ENCODE results near the gene ZNF121. TPM values are rescaled to one million over a fixed set of nuclear protein-coding genes. Genes with fewer than 3 reads are reported as not detected.
"Not testable (repeated sequence)": the region's sequence is repeated elsewhere in the genome, so short reads cannot be mapped to it uniquely, and the experiment has no call there.

Gene ZNF121
- total RNA-seq, 1 donor from 2014 or later = 26.6 TPM

DNA sequence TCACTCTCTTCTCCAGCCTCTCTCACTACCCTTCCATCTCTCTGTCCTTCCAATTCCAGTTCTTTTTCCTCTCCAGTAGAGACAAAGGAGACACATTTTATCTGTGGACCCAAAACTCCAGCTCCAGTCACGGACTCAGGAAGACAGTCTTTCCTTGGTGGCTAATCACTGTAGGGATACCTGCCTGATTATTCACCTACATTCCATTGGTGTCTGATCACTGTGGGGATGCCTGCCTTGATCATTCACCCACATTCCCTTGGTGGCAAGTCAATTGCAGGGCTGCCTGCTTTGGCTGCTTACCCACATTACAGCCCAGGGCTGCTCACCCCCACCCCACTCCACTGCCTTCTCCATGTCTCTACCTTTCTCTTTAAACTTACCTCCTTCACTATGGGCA, 44.4 kb downstream of the ZNF121 start:
- not testable (repeated sequence) for H3K4me1 ChIP-seq (ENCODE audit: control insufficient read depth in 3 of 3, insufficient read depth in 3 of 3, low read length in 3 of 3); H3K27me3 ChIP-seq (ENCODE audit: control insufficient read depth in 3 of 3, insufficient read depth in 3 of 3, low read length in 3 of 3); H3K9me3 ChIP-seq (ENCODE audit: control insufficient read depth in 3 of 3, low read length in 3 of 3); H3K27ac ChIP-seq (ENCODE audit: low read depth, low read length); H3K9ac ChIP-seq (ENCODE audit: low read depth in 1 of 3, low read length in 3 of 3); H3K4me3 ChIP-seq (ENCODE audit: low read length in 3 of 3)
- peaks cover 13 to 14% (median 14%) of the 10 kb centered on the region in 3 donors for H3K36me3 ChIP-seq (ENCODE audit: control insufficient read depth in 3 of 3, insufficient read depth in 3 of 3, low read length in 3 of 3)

DNA sequence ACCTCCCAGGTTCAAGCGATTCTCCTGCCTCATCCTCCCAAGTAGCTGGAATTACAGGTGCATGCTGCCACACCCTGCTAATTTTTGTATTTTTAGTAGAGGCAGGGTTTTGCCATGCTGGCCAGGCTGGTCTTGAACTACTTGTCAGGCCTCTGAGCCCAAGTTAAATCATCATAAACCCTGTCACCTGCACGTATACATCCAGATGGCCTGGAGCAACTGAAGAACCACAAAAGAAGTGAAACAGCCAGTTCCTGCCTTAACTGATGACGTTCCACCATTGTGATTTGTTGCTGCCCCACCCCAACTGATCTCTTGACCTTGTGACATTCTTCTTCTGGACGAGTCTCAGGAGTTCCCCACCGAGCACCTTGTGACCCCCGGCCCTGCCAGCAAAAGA, 45.1 kb downstream of the ZNF121 start:
- Histone ChIP-seq H3K9ac (ENCODE audit: low read depth in 1 of 3, low read length in 3 of 3) (peak overlapping the region in 1 of 3 donors; percentile 98), H3K36me3 (ENCODE audit: control insufficient read depth in 3 of 3, insufficient read depth in 3 of 3, low read length in 3 of 3) (peaks cover 20 to 22% (median 21%) of the 10 kb centered on the region in 3 donors), H3K27ac (ENCODE audit: low read depth, low read length) (peak overlapping the region; percentile 96), H3K4me3 (ENCODE audit: low read length in 3 of 3) (peak overlapping the region; percentile 86 to 93 (median 88))
- not testable (repeated sequence) for H3K9me3 ChIP-seq (ENCODE audit: control insufficient read depth in 3 of 3, low read length in 3 of 3); H3K27me3 ChIP-seq (ENCODE audit: control insufficient read depth in 3 of 3, insufficient read depth in 3 of 3, low read length in 3 of 3); H3K4me1 ChIP-seq (ENCODE audit: control insufficient read depth in 3 of 3, insufficient read depth in 3 of 3, low read length in 3 of 3)

DNA sequence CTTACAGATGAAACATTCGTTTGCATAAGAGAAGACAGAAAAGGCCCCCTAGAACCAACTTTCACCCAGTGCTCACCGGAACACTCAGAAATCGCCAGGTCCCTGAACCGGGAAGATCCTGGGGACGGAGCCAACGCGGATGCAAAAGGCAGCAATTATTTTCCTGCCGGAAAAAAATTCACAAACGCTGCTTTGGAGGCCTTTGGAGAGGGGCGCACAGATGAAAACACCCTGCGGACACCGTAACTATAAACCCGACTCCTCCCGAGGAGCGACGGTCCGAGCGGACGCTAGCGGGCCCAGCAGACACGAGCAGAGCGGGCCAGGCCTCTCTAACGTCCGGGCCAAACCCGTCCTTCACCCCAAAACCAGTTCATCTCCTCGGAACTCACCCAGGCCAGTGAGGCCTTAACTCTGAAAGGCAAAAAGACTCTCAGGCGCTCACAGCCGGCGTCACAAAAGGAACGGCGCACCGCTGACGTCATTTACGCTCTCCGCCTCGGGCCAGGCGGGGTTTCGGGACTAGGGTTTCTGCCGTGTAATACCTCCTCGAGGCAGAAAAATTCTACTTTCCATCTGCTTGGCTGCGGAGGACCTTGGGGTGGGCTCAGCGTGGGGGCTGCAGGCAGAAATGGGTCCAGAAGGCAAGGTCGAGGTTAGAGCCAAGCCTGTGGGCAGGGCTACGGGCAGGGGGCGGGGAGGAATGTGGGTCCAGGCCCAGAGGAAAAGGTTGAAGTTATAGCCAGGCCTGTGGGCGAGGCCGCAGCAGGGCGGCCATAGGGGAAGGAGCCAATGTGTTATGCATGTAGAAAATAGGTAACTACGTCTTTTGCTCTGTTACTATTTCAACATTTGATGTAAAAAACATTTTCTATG, 45.9 kb downstream of the ZNF121 start, which contains the start of gene ZNF426:
ZNF426 (minus strand) TSS at position 463 of the 876 bp plus-strand sequence. CDS start 2,413 bp downstream, outside the sequence.
- H3K27me3 ChIP-seq (ENCODE audit: control insufficient read depth in 3 of 3, insufficient read depth in 3 of 3, low read length in 3 of 3) = no peaks in the 10 kb centered on the region
- H3K4me3 ChIP-seq (ENCODE audit: low read length in 3 of 3) = peak within 1 kb of the TSS; percentile 86 to 93 (median 88)
- H3K9me3 ChIP-seq (ENCODE audit: control insufficient read depth in 3 of 3, low read length in 3 of 3) = peaks cover 6 to 11% (median 6%) of the 10 kb centered on the region in 3 donors
- peak within 1 kb of the TSS; percentile 91 to 99 (median 98) for H3K9ac ChIP-seq (ENCODE audit: low read depth in 1 of 3, low read length in 3 of 3)
- peak within 1 kb of the TSS; percentile 96 for H3K27ac ChIP-seq (ENCODE audit: low read depth, low read length)
- peaks cover 28 to 29% (median 29%) of the 10 kb centered on the region in 3 donors for H3K36me3 ChIP-seq (ENCODE audit: control insufficient read depth in 3 of 3, insufficient read depth in 3 of 3, low read length in 3 of 3)
- peaks cover 0 to 3% (median 0%) of the 10 kb centered on the region in 3 donors for H3K4me1 ChIP-seq (ENCODE audit: control insufficient read depth in 3 of 3, insufficient read depth in 3 of 3, low read length in 3 of 3)

DNA sequence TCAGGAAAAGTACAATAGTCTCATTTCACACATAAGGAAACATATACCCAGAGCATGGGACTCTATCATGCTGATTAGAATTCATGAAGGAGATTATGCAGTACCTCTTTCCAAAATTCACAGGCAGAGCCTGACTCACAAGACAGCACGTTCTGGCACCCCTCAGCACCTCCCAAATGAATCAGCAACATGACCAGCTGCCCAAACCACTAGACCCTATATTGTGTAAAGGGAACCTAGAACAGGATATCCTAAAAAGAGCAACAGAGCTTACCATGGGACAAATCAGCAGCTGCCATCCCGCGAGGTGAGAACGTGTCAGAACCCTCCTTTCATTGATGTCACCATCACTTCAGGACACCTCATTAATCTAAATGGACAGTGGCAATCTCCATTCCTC, 48.4 kb downstream of the ZNF121 start:
- H3K4me3 ChIP-seq (ENCODE audit: low read length in 3 of 3) = no peak overlapping the region
- no peaks in the 10 kb centered on the region for H3K27me3 ChIP-seq (ENCODE audit: control insufficient read depth in 3 of 3, insufficient read depth in 3 of 3, low read length in 3 of 3)
- no peak overlapping the region for H3K27ac ChIP-seq (ENCODE audit: low read depth, low read length)
- peaks cover 49 to 53% (median 53%) of the 10 kb centered on the region in 3 donors for H3K36me3 ChIP-seq (ENCODE audit: control insufficient read depth in 3 of 3, insufficient read depth in 3 of 3, low read length in 3 of 3)
- peaks cover 0 to 3% (median 0%) of the 10 kb centered on the region in 3 donors for H3K4me1 ChIP-seq (ENCODE audit: control insufficient read depth in 3 of 3, insufficient read depth in 3 of 3, low read length in 3 of 3)
- H3K9ac ChIP-seq (ENCODE audit: low read depth in 1 of 3, low read length in 3 of 3) = no peak overlapping the region
- peaks cover 8 to 23% (median 18%) of the 10 kb centered on the region in 3 donors for H3K9me3 ChIP-seq (ENCODE audit: control insufficient read depth in 3 of 3, low read length in 3 of 3)

DNA sequence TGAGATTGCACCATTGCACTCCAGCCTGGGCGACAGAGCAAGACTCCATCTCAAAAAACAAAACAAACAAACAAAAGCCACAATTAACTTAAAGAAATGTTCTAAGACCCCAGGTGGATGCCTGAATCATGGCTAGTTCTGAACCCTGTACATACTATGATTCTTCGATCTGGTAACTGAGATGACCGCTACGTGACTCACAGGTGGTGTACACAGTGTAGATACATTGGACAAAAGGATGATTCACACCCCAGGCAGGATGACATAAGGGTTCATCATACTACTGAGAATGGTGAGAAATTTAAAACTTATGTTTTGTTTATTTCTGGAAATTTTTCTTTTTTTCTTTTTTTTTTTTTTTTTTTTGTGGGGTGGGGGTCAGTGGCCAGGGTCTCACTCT, 52.4 kb downstream of the ZNF121 start:
- H3K27ac ChIP-seq (ENCODE audit: low read depth, low read length) = no peak overlapping the region
- peaks cover 87 to 92% (median 91%) of the 10 kb centered on the region in 3 donors for H3K36me3 ChIP-seq (ENCODE audit: control insufficient read depth in 3 of 3, insufficient read depth in 3 of 3, low read length in 3 of 3)
- H3K4me3 ChIP-seq (ENCODE audit: low read length in 3 of 3) = peak overlapping the region in 1 of 3 donors; percentile 29
- H3K9ac ChIP-seq (ENCODE audit: low read depth in 1 of 3, low read length in 3 of 3) = no peak overlapping the region
- H3K4me1 ChIP-seq (ENCODE audit: control insufficient read depth in 3 of 3, insufficient read depth in 3 of 3, low read length in 3 of 3) = no peaks in the 10 kb centered on the region
- peaks cover 36 to 58% (median 48%) of the 10 kb centered on the region in 3 donors for H3K9me3 ChIP-seq (ENCODE audit: control insufficient read depth in 3 of 3, low read length in 3 of 3)
- H3K27me3 ChIP-seq (ENCODE audit: control insufficient read depth in 3 of 3, insufficient read depth in 3 of 3, low read length in 3 of 3) = no peaks in the 10 kb centered on the region

DNA sequence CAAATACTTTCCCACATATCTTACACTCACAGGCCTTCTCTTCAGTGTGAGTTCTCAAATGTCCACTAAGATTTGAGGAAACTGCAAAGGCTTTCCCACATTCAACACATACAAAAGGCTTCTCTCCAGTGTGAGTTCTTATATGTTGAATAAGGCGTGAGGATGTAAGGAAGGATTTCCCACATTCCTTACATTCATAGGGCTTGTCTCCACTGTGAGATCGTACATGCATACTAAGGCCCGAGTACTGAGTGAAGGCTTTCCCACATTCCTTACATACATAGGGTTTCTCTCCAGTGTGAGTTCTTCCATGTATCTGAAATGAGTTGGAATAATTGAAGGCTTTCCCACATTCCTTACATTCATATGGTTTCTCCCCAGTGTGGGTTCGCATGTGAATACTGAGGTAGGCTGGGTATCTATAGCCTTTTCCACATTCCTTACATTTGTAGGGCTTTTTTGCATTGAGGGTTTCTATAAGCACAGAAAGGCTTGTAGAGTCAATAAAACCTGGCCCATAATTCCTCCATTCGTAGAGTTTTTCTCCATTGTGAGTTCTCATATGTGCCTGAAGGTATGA, 55.5 kb downstream of the ZNF121 start:
- H3K4me3 ChIP-seq (ENCODE audit: low read length in 3 of 3) = peak overlapping the region; percentile 7 to 56 (median 32)
- no peaks in the 10 kb centered on the region for H3K4me1 ChIP-seq (ENCODE audit: control insufficient read depth in 3 of 3, insufficient read depth in 3 of 3, low read length in 3 of 3)
- peaks cover 80 to 86% (median 80%) of the 10 kb centered on the region in 3 donors for H3K36me3 ChIP-seq (ENCODE audit: control insufficient read depth in 3 of 3, insufficient read depth in 3 of 3, low read length in 3 of 3)
- H3K27ac ChIP-seq (ENCODE audit: low read depth, low read length) = no peak overlapping the region
- H3K9me3 ChIP-seq (ENCODE audit: control insufficient read depth in 3 of 3, low read length in 3 of 3) = peaks cover 52 to 67% (median 57%) of the 10 kb centered on the region in 3 donors
- H3K9ac ChIP-seq (ENCODE audit: low read depth in 1 of 3, low read length in 3 of 3) = no peak overlapping the region
- no peaks in the 10 kb centered on the region for H3K27me3 ChIP-seq (ENCODE audit: control insufficient read depth in 3 of 3, insufficient read depth in 3 of 3, low read length in 3 of 3)

DNA sequence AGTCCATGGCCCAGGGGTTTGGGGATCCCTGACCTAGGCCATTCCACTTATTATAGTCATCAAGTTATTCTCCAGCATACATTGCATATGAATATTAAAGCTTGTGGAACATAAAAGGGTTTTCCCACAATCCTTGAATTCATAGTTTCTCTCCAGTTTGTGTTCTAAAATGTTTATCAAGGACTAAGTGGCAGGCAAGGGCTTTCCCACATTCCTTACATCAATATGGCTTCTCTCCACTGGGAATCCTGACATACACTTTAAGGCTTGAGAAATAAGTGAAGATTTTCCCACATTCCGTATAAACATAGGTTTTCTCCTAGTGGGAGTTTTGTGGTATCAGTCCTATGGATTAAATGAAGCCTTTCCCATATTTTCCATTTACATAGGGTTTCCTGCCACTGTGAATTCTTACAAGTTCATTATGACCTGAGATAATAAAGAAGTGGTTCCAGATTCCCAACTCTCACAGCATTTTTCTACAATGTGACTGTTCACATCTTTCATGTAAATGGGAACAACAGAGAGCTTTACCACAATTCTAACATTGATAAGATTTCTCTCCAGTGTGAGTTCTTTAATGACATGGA, 60.3 kb downstream of the ZNF121 start:
- no peak overlapping the region for H3K27ac ChIP-seq (ENCODE audit: low read depth, low read length)
- peak overlapping the region in 2 of 3 donors; percentile 32 to 38 for H3K4me3 ChIP-seq (ENCODE audit: low read length in 3 of 3)
- no peak overlapping the region for H3K9ac ChIP-seq (ENCODE audit: low read depth in 1 of 3, low read length in 3 of 3)
- no peaks in the 10 kb centered on the region for H3K4me1 ChIP-seq (ENCODE audit: control insufficient read depth in 3 of 3, insufficient read depth in 3 of 3, low read length in 3 of 3)
- H3K36me3 ChIP-seq (ENCODE audit: control insufficient read depth in 3 of 3, insufficient read depth in 3 of 3, low read length in 3 of 3) = peaks cover 36 to 44% (median 41%) of the 10 kb centered on the region in 3 donors
- H3K9me3 ChIP-seq (ENCODE audit: control insufficient read depth in 3 of 3, low read length in 3 of 3) = peaks cover 48 to 57% (median 51%) of the 10 kb centered on the region in 3 donors
- no peaks in the 10 kb centered on the region for H3K27me3 ChIP-seq (ENCODE audit: control insufficient read depth in 3 of 3, insufficient read depth in 3 of 3, low read length in 3 of 3)

Other genes starting within 250 kb of the ZNF121 start
- gene ZNF177, start 221.5 kb downstream of the ZNF121 start, total RNA-seq = 4.2 TPM
- gene ZNF266, start 148.9 kb downstream of the ZNF121 start, total RNA-seq = 14.1 TPM
- gene ZNF560, start 85.9 kb downstream of the ZNF121 start, total RNA-seq = 0.52 TPM
- gene ZNF426, start 45.9 kb downstream of the ZNF121 start, total RNA-seq = 20.4 TPM
- gene ZNF561, start 36.7 kb upstream of the ZNF121 start, total RNA-seq = 36.5 TPM
- 38.1 TPM for gene ZNF562, start 90.6 kb upstream of the ZNF121 start, total RNA-seq
- gene ZNF846, start 184.2 kb upstream of the ZNF121 start, total RNA-seq = 15.1 TPM
- 10.4 TPM for gene FBXL12, start 234.6 kb upstream of the ZNF121 start, total RNA-seq
- gene UBL5, start 243.4 kb upstream of the ZNF121 start, total RNA-seq = 133 TPM